ENCODE data around the gene GPR156.
"Not testable (repeated sequence)": the region's sequence is repeated elsewhere in the genome, so short reads cannot be mapped to it uniquely, and the experiment has no call there.

The GPR156 gene

GRCh38 chr3:120272286-120272685 is 12.7 kb downstream of the GPR156 start:
- no peak for DNase-seq

- no peak for DNase-seq
These were observed 19.0 kb downstream of the GPR156 start for GRCh38 chr3:120265989-120266388.

- no peak for DNase-seq
These were observed 20.1 kb downstream of the GPR156 start for GRCh38 chr3:120264963-120265362.

GRCh38 chr3:120263792-120264191 is 21.2 kb downstream of the GPR156 start:
- DNase-seq = no peak

- no peak for DNase-seq
These were observed 27.0 kb downstream of the GPR156 start for GRCh38 chr3:120258009-120258408.

DNA sequence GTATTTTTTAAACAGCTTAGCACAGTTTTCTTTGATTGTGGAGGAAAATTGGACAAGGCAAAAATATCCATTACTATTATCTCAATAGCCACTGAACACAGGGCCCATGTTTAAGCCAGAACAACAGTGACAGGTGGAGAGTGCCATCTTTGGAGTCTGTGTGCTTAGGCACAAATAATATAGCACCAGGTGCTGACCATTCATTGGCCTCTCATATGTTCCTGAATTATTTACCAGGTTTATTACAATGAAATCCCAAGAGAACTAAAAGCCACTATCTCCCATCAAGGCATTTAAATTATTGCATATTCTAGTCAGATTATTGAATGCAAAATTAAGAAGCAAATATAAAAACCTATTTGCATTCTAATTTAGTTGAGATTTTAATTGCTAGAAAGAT is 39.6 kb downstream of the GPR156 start:
- no peak for DNase-seq

DNA sequence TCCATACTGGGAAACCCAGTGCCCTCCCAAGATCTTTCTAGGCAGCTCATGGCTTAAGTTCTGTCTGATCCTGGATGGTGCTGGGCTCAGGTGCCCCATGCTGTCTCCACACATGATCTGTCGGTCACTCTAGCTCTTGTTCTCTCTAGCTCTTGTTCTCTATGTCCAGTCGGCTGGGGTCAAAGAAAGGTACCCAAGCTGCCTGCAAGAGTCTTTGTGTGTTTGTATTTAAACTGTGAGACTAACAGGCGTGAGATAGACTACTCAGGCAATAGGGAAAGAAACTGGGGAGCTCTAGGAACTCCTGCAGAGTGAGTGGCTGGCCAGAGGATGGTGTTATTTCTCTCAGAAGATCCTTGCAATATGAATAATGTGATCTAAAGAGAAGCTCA is 40.2 kb downstream of the GPR156 start:
- no peak for DNase-seq

- DNase-seq = no peak
These were observed 45.4 kb downstream of the GPR156 start for GRCh38 chr3:120239644-120240043.

GRCh38 chr3:120227710-120228347 is 57.2 kb downstream of the GPR156 start:
- no peak for DNase-seq

- no peak for DNase-seq
These were observed 60.8 kb downstream of the GPR156 start for GRCh38 chr3:120224237-120224636.

- no peak for DNase-seq
These were observed 66.0 kb downstream of the GPR156 start for GRCh38 chr3:120218981-120219380.

DNA sequence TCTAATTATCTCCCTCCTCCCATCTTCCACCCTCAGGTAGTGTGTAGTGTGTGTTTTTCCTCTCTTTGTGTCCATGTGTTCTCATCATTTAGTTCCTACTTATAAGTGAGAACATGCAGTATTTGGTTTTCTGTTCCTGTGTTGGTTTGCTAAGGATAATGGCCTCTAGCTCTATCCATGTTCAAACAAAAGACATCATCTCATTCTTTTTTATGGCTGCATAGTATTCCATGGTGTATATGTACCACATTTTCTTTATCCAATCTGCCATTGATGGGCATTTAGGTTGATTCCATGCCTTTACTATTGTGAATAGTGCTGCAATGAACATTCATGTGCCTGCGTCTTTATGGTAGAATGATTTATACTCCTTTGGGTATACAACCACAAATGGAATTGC is 68.4 kb downstream of the GPR156 start:
- not testable (repeated sequence) for DNase-seq

GRCh38 chr3:120214176-120214575 is 70.8 kb downstream of the GPR156 start:
- peak; percentile 31 for DNase-seq

DNA sequence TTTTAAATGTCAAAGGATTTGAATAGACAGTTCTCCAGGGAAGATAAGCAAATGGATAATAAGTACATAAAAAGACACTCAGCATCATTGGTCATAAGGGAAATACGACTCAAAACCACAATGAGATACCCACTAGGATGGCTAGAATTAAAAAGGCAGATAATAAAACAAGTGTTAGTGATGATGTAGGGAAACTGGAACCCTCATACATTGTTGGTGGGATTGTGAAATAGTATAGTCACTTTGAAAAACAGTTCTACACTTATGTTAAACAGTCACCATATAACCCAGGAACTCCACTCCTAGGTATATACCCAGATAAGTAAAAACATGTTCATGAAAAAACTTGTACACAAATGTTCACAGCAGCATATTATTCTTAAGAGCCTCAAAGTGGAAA is 72.5 kb downstream of the GPR156 start:
- DNase-seq = no peak

DNA sequence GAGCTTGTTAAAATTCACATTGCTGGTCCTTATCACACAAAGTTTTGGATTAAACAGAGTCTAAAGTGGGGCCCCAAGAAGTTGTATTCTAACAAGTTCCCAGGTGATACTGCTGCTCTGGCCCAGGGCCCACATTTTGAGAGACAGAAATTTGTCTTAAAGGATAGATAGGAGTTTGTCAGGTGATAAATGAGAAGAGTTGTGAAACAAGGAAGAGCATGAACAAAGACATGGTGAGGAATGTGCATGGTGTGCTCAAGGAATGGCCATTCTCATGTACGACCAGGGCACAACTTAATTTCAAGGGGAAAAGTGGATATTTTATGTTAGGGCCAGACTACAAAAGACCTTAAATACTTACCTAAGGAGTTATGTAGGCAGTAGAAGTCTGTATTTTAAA is 75.6 kb downstream of the GPR156 start:
- DNase-seq = no peak

DNA sequence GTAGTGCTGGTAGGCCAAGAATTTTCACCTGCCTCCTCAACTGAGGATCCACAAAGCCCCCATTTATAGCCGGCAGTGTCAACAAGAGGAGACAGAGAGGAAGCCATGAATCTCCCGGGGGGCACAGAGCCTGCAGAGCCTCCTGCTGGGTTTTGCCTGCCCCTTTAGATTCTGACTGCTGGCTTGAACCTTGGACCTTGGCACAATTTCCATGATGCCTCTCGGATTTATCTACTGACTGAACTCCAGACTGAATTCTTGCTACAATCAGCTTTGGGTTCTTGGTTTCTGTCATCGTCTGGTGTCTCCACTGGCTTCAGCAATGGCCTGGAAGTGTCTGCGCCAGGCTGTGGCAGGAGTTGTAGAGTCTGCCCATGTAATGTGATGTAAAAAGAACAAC is 80.7 kb downstream of the GPR156 start:
- no peak for DNase-seq

DNA sequence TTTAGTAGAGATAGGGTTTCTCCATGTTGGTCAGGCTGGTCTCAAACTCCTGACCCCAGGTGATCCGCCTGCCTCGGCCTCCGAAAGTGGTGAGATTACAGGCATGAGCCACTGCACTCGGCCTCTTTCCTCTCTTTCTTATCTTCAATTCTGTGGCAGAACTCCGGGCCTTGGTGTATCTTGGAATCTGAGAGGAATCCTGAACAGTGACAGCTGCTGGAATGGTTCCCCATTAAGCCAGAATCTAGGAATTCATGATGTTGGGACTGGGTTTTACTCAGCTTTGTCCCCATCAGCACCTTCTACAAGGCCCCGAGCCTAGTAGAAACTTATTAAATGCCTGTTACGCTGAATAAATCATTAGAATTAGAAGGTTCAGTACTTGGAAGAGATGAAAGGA is 81.4 kb downstream of the GPR156 start:
- DNase-seq = no peak

DNA sequence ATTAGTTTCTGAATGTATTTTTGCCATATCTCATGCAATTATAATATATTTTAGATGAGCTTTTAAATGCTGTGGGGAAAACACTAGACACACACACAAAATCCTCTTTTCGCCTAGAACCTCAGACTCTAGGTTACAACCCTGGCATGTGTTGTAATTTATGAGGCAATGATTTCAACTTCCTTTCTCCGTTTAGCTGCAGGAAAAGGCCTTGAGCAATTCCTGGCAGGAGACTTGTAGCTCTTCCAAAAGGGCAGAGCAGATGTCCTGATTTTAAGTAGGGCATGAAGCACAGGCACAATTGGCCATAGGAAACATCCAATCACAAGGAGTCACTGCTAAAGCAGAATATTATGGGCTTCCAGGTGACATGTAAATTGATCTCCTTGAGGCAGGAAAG is 82.0 kb downstream of the GPR156 start:
- DNase-seq = peak; percentile 9

DNA sequence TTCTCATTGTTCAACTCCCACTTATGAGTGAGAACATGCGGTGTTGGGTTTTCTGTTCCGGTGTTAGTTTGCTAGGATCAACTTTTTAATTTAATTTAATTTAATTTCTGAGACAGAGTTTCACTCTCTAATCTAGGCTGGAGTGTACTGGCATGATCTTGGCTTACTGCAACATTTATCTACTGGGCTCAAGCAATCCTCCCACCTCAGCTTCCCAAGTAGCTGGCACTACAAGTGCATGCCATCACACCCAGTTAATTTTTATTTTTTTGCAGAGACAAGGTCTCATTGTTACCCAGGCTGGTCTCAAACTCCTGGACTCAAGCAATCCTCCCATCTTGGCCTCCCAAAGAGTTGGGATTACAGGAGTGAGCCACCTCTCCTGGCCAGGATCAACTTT is 82.7 kb downstream of the GPR156 start:
- DNase-seq = no peak

DNA sequence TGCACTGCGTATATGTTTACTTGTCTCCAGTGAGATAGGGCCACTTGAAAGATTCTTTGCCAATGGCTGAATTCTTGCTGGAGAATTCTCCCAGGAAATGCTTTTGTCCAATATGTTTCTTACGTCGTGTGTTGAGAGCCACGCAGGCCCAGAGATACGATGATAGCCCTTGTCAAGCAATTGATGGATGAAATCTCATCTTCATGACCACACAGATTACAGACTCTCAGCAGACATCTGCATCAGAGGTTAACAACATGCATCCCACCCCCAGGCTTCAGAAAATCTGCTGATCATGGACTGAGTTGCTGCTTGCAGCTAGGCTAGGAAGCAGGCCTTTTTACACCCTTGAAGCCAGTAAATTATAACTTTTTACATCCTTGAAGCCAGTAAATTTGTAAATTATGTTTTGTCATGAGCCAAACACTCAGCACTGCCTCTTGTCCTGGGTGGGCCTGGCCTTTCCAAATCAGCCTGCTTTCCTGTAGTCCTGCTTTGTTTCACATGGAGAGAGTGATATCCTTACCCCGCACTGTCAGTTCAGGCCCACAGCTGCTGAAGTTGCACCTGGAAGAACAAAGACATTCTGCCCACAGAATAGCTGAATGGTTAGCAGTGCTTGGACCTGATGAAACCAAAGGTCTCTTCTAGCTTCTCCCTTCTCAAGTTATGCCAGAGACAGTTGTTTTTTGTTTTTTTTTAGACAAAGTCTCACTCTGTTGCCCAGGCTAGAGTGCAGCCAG is 84.4 kb downstream of the GPR156 start:
- DNase-seq = no peak

GRCh38 chr3:120198305-120198878 is 86.6 kb downstream of the GPR156 start:
- peak; percentile 7 for DNase-seq

GRCh38 chr3:120196812-120197211 is 88.2 kb downstream of the GPR156 start:
- DNase-seq = no peak

GRCh38 chr3:120196333-120196732 is 88.7 kb downstream of the GPR156 start:
- no peak for DNase-seq

DNA sequence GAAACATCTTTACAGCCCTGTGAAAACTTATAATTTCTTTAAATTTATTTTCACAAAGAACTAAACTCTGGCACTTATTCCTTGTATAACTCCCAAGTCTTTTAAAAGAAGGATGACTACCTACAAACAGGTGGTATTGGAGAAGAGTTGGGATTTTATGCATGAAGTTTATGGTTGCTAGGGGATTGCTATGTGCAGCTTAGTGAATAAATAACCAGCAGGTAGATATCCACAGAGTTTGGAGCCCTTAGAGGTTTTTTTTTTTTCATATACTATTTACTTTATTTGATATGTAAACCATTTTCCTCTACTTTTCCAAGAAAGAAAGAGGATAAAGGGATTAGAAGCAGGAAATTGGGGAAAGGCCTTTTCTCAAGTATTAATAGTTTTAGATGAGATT is 91.5 kb downstream of the GPR156 start:
- no peak for DNase-seq

GRCh38 chr3:120192579-120192978 is 92.4 kb downstream of the GPR156 start:
- no peak for DNase-seq

Data from COR-L47 (cell line).